ENCODE data around the gene OR52I2.

The OR52I2 gene

DNA sequence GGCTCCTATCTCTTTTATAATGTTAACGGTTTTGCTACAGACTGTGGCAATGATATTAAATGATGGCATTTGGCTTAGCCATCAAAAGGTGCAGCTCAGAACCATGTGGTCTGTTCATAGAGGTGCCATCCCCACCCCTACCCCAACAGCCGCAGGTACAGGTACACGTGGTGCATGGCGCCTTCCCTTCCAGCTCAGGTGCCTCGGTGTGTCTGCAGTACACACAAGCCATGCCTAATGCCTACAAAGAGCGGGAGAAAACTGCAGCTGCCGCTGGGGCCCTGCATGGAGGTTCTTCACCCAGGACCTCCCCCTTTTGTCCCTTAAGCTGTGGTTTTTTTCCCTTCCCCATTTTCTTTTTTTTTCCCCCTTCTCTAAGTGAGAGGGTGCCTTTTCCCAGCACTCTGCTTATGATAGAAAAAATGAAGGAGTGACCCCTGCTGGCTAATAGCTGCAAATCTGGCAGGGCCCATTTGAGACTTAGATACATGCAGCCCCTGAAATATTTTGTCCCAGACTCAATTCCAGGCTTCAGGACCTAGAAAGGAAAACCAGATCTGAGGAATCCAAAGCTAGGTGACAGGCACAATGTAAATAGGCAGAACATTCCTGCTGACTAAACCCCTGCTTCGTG is 30.1 kb upstream of the OR52I2 start:
- TF ChIP-seq, protein P1, sequence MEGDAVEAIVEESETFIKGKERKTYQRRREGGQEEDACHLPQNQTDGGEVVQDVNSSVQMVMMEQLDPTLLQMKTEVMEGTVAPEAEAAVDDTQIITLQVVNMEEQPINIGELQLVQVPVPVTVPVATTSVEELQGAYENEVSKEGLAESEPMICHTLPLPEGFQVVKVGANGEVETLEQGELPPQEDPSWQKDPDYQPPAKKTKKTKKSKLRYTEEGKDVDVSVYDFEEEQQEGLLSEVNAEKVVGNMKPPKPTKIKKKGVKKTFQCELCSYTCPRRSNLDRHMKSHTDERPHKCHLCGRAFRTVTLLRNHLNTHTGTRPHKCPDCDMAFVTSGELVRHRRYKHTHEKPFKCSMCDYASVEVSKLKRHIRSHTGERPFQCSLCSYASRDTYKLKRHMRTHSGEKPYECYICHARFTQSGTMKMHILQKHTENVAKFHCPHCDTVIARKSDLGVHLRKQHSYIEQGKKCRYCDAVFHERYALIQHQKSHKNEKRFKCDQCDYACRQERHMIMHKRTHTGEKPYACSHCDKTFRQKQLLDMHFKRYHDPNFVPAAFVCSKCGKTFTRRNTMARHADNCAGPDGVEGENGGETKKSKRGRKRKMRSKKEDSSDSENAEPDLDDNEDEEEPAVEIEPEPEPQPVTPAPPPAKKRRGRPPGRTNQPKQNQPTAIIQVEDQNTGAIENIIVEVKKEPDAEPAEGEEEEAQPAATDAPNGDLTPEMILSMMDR (conservative IDR thresholded peaks at IDR 0.05; ENCODE audit: control insufficient read depth, insufficient read depth, low read depth, low read length) = peak; percentile 21
- no peak for DNase-seq (ENCODE audit: low read depth)
- H3K4me3 ChIP-seq (ENCODE audit: control insufficient read depth, low read depth, low read length) = no peak overlapping the region

DNA sequence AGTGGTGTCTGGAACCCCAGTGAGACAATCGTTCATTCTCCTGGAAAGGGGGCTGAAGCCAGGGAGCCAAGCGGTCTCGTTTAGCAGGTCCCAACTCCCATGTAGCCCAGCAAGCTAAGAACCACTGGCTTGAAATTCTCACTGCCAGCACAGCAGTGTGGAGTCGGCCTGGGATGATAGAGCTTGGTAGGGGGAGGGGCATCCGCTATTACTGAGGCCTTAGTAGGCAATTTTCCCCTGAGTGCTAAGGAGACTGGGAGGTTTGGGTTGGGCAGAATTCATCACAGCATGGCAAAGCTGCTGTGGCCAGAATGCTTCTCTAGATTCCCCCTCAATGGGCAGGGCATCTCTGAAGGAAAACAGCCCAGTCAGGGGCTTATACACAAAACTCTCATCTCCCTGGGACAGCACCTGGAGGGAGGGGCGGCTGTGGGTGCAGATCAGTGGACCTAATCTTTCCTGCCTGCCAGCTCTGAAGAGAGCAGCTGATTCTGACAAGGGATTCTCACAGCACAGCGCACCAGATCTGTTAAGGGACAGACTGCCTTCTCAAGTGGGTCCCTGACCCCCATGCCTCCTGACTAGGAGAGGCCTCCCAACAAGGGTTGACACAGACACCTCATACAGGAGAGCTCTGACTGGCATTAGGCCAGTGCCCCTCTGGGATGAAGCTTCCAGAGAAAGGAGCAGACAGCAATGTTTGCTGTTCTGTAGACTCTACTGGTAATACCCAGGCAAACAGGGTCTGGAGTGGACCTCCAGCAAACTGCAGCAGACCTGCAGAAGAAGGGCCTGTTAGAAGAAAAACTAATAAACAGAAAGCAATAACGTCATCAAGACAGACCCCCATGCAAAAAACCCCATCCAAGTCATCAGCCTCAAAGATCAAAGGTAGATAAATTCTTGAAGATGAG is 21.8 kb upstream of the OR52I2 start:
- TF ChIP-seq, protein P1 (conservative IDR thresholded peaks at IDR 0.05; ENCODE audit: control insufficient read depth, insufficient read depth, low read depth, low read length) = no peak
- no peak for DNase-seq (ENCODE audit: low read depth)
- H3K4me3 ChIP-seq (ENCODE audit: control insufficient read depth, low read depth, low read length) = no peak overlapping the region

DNA sequence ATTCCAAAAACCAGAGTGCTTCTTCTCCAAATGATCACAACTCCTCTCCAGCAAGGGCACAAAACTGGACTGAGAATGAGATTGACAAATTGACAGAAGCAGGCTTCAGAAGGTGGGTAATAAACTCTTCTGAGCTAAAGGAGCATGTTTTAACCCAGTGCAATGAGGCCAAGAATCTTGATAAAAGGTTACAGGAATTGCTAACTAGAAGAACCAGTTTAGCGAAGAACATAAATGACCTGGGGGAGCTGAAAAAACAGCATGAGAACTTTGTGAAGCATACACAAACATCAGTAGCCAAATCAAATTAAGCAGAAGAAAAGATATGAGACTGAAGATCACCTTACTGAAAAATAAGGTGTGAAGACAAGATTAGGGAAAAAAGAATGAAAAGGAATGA is 21.1 kb upstream of the OR52I2 start:
- no peak for DNase-seq (ENCODE audit: low read depth)
- H3K4me3 ChIP-seq (ENCODE audit: control insufficient read depth, low read depth, low read length) = no peak overlapping the region
- TF ChIP-seq, protein P1 (conservative IDR thresholded peaks at IDR 0.05; ENCODE audit: control insufficient read depth, insufficient read depth, low read depth, low read length) = no peak

DNA sequence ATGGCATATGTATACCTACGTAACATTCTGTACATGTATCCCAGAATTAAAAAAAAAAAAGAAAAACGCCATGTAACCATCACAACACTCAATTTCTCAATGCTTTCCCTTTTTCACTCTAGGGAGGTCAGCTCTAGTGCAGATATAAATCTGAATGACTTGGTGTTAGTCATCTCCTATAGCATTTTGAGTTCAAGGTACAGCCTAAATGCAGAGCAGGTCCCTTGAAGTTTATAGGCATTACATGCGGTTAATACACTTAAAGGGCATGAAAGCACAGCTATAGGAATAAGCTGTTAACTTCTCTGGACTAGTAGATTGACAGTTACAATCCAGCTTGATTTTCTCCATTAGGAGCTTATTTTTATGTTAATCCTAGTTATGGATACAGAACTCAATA is 16.2 kb upstream of the OR52I2 start:
- TF ChIP-seq, protein P1 (conservative IDR thresholded peaks at IDR 0.05; ENCODE audit: control insufficient read depth, insufficient read depth, low read depth, low read length) = no peak
- no peak overlapping the region for H3K4me3 ChIP-seq (ENCODE audit: control insufficient read depth, low read depth, low read length)
- DNase-seq (ENCODE audit: low read depth) = no peak

DNA sequence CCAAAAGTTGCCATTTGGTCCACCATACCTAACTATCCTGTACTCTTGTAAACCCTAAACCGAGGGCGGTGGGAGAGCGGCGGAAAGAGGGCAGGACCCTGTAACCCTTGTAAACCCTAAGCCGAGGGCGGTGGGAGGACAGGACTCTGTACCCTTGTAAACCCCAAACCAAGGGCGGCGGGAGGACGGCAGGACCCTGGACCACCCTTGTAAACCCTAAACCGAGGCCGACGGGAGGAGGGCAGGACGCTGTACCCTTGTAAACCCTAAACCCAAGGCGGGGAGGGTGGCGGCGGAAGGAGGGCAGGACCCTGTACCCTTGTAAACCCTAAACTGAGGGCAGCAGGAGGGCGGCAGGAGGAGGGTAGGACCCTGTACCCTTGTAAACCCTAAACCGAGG is 12.5 kb upstream of the OR52I2 start:
- DNase-seq (ENCODE audit: low read depth) = no peak
- TF ChIP-seq, protein P1 (conservative IDR thresholded peaks at IDR 0.05; ENCODE audit: control insufficient read depth, insufficient read depth, low read depth, low read length) = no peak
- H3K4me3 ChIP-seq (ENCODE audit: control insufficient read depth, low read depth, low read length) = no peak overlapping the region

DNA sequence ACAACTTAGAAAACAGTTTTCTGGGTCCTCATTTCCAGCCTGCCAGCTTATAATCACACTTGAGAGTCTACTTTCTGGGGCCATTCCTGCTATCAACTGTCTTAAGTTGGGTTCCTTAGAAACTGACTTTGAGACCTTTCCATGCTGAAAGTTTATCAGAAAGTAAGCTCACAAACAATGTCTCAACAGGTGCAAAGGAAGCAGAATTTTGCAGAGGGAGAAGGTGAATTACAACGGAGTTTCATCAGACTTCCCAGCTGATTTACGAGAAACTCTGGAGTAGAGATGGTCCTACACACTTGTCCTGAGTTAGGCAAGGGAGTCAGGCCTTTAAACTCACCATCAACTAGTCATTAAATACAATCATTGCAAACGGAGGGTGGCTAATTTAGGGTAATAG is 4.7 kb upstream of the OR52I2 start:
- TF ChIP-seq, protein P1 (conservative IDR thresholded peaks at IDR 0.05; ENCODE audit: control insufficient read depth, insufficient read depth, low read depth, low read length) = no peak
- DNase-seq (ENCODE audit: low read depth) = no peak
- no peak overlapping the region for H3K4me3 ChIP-seq (ENCODE audit: control insufficient read depth, low read depth, low read length)

All from fibroblast of mammary gland (primary cell).